Activated CD4-positive, alpha-beta T cell treated with anti-CD3 and anti-CD28 coated beads, Interleukin-2, amount 50 U/mL, for 48 hours (primary cell): ENCODE results near the gene RRAGC.
"Not testable (repeated sequence)": the region's sequence is repeated elsewhere in the genome, so short reads cannot be mapped to it uniquely, and the experiment has no call there.

Source experiments
- DNase-seq, 2 experiments: peaks; one replicate each; pipeline ENCODE4 v3.0.0-alpha.2; 2020

The RRAGC gene

GRCh38 chr1:38815903-38816627, 43.5 kb downstream of the RRAGC start:
- DNase-seq, result peak; percentile 6 to 24

- no peak for DNase-seq
These were observed 44.5 kb downstream of the RRAGC start for GRCh38 chr1:38814984-38815464.

- no peak for DNase-seq
These were observed 45.1 kb downstream of the RRAGC start for GRCh38 chr1:38814444-38814983.

GRCh38 chr1:38812981-38813380, 46.6 kb downstream of the RRAGC start:
- DNase-seq, result no peak

GRCh38 chr1:38811466-38811865, 48.1 kb downstream of the RRAGC start:
- not testable (repeated sequence) for DNase-seq

- DNase-seq, result no peak
These were observed 53.5 kb downstream of the RRAGC start for GRCh38 chr1:38806090-38806489.

GRCh38 chr1:38805036-38805435, 54.5 kb downstream of the RRAGC start:
- DNase-seq, result no peak

- no peak for DNase-seq
These were observed 55.3 kb downstream of the RRAGC start for GRCh38 chr1:38804062-38804886.

GRCh38 chr1:38803647-38804046, 55.9 kb downstream of the RRAGC start:
- DNase-seq, result no peak

GRCh38 chr1:38800720-38801671, 58.6 kb downstream of the RRAGC start:
- no peak for DNase-seq

- no peak for DNase-seq
These were observed 66.3 kb downstream of the RRAGC start for GRCh38 chr1:38793299-38793698.

- DNase-seq, result no peak
These were observed 67.7 kb downstream of the RRAGC start for GRCh38 chr1:38791892-38792291.

GRCh38 chr1:38791164-38791515, 68.4 kb downstream of the RRAGC start:
- DNase-seq, result no peak

GRCh38 chr1:38790422-38791163, 69.0 kb downstream of the RRAGC start:
- DNase-seq, result no peak

GRCh38 chr1:38789498-38790169, 69.9 kb downstream of the RRAGC start:
- DNase-seq, result no peak

- no peak for DNase-seq
These were observed 70.9 kb downstream of the RRAGC start for GRCh38 chr1:38788341-38789336.
